GM19452 (cell line): ENCODE data around the gene ZNF383.
"Not testable (repeated sequence)": the region's sequence is repeated elsewhere in the genome, so short reads cannot be mapped to it uniquely, and the experiment has no call there.

Experiments used
- ATAC-seq: cut with Tn5 transposase; IDR thresholded peaks from one replicate; pipeline ENCODE4 v1.9.1; 2021; ENCODE audit not compliant: unreplicated experiment

Gene ZNF383

DNA sequence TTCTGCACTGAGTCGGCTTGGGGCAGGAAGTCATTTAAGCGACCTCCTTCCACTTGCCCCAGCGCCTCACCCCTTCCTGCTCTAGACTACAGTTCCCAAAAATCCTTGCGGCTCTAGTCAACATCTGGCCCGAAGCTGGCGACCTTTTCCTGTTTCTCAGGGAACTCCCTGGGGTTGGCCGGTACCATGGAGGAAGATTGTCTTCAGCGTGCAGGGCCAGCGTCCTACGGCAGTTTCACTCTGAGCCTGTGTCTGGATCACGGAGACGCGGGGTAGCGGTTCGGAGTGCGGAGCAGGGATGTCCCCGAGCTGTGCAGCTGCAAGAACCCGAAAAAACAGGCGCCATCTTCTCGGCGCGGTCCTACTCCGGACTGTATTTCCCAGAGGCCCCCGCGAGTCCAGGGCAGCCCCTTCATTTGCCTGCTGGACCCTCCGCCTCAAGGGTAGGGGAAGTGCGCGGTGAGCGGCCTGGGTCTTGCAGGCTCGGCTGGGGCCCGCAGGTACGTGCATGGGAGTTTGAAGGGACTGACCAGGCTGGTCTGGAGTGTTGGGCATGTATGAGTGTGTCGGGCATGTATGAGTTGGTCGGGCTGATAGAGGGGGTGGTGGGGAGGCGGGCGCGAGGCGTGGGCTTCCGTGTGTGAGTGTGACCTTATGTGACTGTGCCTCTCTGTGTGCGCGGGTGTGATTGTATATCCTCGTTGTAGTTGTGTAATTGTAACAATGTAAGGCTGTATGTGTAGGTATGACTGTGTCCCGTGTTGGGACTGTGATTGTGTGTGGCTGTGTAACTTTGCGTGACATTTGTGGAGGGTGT, at the start of gene ZNF383:
TSS of gene ZNF383 (plus strand) at position 440 of the 817 bp plus-strand sequence. CDS start 12,240 bp downstream, outside the sequence.
- peak; percentile 95 for ATAC-seq

DNA sequence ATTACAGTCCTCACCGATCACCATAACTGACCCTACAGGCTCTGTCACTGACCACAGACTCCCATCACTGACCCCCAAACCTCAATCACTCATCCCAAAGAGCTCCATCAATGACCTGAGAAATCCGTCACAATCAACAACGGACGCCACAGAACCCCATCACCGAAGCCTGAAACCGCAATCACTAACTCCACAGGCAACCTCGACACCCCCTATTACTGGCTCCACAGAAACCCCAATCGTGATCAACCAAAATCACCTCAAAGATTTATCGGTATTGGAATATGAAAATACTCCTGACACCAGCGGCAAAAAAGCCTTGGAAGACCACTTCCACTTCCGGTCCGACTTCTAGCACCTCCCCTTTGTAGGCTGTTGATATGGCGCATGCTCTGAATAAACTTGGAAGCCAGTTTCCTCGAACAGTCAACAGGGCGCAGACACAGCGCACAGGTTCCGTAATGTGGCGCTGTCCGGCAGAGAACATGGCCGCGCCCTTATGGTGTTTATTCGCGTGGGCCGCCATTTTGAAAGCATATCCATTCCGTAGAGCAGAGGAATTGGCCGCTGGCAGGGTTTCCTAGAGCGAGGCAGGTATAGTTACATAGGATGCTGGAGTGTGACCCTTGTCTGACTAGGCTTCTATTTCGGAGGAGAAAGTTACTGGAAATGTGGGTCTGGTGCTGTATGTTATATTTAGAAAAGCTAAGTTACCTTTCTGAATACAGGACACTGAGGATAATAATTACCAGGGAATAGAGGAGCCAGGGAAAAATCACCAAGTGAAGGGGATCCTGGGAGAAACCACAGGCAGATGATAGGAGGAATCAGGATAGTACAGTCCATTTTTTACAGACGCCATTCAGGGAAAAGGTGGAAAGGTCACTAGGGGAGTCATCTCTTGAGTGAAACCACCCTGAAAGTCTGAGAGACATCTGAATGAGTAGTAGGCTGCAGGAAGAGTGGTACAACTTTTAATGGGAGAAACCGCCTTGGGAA, 45.3 kb upstream of the ZNF383 start, which contains the start of gene ZNF585A:
TSS of gene ZNF585A (minus strand) at position 328 of the 999 bp plus-strand sequence. CDS start 2,785 bp downstream, outside the sequence.
- ATAC-seq = peak; percentile 99

DNA sequence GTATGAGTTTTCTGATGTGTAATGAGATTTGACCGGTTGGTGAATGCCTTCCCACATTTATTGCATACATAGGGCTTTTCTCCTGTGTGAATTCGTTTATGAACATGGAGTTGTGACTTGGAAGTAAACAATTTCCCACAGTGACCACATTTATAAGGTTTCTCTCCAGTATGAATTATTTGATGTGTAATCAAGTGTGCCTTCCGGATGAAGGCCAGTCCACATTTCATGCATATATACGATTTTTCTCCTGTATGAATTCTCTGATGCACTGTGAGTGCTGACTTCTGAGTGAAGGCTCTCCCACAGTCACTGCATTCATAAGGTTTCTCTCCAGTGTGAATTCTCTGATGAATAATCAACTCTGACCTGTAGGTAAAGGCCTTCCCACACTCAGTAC, 31.9 kb upstream of the ZNF383 start:
- not testable (repeated sequence) for ATAC-seq

DNA sequence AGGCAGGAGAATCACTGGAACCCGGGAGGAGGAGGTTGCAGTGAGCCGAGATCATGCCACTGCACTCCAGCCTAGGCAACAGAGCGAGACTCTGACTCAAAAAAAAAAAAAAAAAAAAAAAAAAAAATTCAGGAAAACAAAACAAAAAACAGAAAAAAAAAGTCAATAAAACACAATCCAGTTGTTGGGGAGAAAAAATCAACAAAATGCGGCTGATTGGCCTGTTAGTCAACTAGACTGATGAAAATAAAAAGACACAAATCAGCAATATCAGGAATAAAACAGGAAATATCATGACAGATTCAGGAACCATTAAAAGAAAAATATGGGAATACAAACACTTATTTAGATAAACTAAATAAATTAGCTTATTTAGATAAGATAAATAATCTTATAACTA, 22.8 kb upstream of the ZNF383 start:
- not testable (repeated sequence) for ATAC-seq

DNA sequence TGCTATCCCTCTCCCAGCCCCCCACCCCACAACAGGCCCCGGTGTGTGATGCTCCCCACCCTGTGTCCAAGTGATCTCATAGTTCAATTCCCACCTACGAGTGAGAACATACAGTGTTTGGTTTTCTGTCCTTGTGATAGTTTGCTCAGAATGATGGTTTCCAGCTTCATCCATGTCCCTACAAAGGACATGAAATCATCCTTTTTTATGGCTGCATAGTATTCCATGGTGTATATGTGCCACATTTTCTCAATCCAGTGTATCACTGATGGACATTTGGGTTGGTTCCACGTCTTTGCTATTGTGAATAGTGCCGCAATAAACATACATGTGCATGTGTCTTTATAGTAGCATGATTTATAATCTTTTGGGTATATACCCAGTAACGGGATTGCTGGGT, 20.9 kb upstream of the ZNF383 start:
- ATAC-seq = not testable (repeated sequence)

DNA sequence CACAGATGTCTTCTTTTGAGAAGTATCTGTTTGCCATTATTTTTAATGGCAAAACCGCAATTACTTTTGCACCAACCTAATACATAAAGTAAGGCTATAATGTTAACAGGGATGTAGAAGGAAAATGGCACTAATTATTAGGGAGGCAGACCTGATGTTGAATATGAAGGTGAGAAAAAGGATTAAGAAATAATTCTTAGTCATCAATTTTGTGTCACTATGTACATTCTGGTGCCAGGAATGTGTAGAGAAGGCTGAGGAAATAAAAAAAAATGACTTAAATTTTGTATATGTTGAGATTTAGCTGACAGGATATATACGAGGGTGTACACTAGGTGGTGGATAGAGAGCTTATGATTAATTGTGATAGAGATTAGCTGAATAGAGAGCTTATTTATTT, 20.2 kb upstream of the ZNF383 start:
- no peak for ATAC-seq

DNA sequence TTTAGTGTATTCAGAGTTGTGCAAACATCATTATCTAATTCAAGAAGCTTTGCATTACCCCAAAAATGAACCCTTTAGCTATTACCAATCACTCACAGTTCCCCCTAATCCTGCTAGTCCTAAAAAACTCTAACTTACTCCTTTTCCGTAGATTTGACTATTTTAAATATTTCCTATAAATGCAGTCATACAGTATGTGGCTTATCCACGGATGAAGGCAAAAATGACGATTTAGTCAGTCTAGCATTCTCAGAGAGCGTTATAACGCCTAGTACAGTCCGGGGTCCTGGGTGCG, 587 bp upstream of the ZNF383 start:
- peak; percentile 2 for ATAC-seq

DNA sequence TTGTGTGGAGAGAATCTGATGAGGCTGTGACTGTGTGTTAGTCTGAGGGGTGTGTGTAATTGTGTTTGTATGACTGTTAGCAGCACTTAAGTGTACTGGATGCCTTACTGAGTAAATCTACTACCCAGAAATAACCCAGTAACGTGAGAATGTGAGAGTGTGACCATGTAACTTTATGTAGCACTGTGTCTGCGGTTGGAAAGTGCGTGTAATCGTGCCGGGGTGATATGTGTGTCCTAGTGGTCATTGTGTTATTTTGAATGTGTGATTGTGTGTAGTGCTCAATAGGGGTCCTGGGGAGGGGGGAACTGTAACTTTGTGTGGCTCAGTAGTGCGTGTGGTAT, 550 bp downstream of the ZNF383 start:
- no peak for ATAC-seq

DNA sequence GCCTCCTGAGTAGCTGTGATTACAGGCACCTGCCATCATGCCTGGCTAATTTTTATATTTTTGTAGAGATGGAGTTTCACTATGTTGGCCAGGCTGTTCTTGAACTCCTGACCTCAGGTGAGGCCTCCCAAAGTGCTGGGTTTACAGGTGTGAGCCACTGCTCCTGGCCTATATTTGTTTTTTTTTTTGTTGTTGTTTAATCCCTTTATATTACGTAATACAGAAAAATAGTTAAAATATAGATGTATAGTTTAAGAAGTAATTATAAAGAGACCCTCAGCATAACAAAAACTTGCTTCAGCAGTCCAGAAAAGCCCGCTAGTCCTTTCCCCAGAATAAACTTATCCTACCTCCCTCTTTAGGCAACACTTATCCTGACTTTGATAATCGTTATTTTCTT, 2.4 kb downstream of the ZNF383 start:
- no peak for ATAC-seq

DNA sequence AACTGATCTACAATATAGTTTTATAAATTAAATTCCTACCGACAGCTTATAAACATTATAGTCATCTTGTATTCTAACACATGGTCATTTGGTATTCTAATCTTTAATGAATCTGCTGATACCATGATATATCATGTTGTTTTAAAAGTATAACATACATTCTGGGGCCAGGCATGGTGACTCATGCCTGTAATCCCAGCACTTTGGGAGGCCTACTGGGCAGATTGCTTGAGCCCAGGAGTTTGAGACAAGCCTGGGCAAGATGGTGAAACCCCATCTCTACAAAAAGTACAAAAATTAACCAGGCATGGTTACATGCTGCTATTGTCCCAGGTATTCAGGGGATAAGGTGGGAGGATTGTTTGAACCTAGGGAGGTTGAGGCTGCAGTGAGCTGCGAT, 3.1 kb downstream of the ZNF383 start:
- ATAC-seq = no peak

DNA sequence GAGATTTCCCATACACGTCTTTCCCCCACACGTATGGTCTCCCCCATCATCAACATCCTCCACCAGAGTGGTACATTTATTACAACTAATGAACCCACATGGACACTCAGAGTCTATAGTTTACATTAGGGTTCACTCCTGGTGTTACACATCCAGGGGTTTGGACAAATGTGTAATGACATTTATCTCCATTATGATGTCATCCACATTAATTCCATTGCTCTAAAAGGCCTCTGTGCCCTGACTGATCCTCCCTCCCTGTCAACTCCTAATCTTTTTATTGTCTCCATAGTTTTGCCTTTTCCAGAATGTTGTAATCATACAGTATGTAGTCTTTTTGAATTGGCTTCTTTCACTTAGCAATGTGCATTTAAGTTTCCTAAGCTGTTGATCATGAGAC, 8.2 kb downstream of the ZNF383 start:
- no peak for ATAC-seq

DNA sequence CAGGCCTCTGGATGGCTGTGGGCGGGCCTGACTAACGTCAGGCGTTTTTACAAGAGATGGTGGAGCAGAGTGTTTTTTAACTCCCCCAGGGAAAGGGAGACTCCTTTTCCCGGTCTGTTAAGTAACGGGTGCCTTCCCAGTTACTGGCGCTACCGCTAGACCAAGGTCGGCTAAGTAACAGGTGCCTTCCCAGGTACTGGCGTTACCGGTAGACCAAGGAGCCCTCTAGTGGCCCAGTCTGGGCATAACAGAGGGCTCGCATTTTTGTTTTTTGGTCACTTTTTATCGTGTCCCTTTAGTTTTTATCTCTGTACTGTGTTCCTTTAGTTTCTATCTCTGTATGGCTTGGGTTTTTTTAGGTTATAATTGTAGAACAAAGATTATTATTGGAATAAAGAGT, 10.0 kb downstream of the ZNF383 start:
- no peak for ATAC-seq

DNA sequence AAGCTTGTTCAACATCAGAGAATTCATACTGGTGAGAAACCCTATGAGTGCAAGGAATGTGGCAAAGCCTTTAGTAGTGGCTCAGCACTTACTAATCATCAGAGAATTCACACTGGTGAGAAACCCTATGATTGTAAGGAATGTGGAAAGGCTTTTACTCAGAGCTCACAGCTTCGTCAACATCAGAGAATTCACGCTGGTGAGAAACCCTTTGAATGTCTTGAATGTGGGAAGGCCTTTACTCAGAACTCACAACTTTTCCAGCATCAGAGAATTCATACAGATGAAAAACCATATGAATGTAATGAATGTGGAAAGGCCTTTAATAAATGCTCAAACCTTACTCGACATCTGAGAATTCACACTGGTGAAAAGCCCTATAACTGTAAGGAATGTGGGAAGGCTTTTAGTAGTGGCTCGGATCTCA, 25.2 kb downstream of the ZNF383 start:
- no peak for ATAC-seq

DNA sequence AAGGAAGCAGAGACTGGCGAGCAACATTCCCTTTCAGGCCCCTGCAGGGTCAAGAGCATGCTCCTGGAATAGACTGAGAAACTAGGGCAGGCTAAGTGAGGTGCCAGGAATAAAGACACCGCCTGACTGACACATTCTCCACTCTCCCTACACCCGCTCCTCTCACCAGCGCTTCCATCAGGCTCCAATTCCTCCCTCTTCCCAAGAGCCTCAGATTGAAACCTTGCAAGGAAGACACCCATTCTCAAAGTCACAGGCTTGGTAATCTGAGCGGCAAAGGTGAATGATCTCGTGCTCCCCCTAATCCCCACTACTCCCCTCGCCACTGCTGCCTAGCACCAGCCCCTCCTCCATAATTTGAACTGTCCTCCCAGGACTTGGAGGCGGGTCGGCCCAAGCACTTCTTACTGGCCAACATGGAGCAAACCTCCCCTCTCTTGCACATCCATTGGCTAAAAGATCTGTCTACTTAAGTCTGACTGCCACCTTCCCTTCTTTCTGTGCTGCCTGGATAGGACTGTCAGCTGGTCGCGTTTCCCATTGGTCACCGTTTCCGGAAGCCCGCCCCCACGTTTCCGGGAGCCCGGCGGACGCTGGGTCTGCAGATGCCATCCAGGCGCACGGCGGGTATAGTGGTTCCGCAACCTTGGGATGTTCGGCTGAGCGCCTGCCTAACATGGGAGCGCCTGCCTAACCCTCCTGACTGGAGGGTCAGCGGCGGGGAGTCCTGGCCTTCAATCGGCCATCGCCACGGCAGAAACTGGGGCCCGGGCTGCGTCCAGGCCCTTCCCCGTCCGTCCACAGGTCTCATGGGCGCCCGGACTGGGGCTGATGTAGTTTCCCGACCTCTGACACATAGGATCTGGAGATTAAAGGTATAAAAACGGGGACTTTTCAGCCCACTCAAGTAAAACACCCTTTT, 33.6 kb downstream of the ZNF383 start:
- no peak for ATAC-seq

DNA sequence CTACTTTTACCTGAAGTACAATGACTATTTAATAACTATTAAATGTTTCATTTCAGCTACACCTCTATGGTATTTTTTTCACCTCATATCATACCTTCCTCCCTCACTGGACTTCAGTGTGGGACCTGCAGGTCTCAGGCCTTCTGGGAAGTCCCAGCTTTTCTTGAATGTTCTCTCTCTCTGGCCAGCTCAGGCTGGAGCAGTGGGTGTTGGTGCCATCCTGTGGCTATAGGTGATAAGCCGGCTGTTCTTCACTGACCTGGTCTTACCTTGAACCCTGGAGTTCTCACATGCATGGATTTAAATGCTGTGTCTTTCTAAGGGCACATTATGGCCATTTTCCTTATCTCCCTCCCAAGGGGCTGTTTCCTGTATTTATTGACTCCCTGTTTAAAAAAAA, 45.0 kb downstream of the ZNF383 start:
- ATAC-seq = not testable (repeated sequence)

DNA sequence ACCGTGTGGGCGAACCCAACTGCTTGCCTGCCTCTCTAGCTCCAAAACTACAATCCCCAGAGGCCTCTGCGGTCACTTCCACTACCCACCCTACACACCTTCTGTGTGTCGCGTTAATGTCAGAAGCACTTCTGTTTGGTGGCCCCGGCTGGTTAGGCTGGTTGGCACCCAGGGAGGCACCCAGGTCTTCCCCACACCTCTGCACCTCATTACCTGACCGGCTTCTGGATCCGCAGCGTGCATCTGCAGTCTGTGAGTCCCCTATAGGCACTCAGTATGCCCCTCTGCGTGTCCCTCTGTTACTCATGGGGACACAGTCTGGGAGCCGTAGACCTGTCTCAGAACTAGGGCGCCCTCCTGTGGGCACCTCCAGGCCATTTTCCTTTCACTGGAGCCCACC, 49.0 kb downstream of the ZNF383 start:
- ATAC-seq = not testable (repeated sequence)

DNA sequence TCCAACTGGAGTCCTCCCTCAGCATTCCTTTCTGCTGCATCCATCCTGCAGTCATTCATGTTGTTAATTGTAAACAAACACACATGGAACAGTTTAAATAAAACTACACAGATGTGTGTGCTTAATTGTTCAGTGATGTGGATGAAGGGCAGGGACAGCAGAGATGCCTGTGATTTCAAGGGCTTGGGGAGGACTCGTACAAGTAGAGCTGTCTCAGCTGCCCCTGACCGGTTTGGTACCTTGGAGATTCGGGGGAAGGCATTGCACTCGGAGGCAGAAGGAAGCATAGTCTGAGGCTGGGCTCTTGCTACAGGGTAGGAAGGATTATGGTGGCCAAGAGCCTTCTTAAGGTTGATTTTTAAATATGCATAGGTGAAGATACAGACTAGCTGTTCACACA, 49.7 kb downstream of the ZNF383 start:
- not testable (repeated sequence) for ATAC-seq

DNA sequence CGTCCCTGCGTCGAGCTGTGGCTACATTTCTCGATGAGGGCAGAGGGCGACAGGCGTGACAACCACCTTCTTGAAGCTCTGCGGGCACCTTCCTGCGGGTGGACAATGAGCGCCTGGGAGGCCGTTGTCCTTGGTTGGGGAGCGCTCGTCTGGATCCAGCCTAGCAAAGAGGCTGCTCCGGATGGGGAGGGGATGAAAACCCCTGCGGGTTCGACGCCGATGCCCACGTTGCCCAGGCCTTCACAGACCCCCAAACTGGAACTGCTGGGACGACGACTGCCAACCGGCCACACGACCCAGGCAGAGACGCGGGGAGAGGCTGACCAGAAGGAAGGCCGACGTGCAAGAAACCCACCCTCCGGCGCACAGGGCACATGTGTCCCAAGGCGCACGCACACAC, 62.6 kb downstream of the ZNF383 start:
- not testable (repeated sequence) for ATAC-seq

DNA sequence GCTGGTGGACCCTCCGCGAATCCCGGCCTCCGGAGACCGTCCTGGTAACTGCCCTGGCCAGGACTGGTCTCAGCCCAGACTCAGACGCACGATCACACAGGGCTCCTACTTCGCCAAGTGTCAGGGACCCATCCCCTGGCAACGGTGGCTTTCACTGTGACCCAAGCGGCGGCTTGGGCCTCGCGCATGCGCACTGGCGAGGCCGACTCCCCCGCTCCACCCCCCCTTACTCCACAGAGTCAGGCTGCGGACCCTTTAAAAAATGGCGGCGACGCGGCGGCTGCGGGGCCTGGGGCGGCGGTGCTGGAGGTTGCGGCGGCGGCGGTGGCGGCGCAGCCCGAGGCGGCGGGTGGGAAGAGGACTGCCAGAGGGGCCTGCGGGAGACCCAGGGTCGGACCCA, 66.0 kb downstream of the ZNF383 start:
- ATAC-seq = not testable (repeated sequence)

DNA sequence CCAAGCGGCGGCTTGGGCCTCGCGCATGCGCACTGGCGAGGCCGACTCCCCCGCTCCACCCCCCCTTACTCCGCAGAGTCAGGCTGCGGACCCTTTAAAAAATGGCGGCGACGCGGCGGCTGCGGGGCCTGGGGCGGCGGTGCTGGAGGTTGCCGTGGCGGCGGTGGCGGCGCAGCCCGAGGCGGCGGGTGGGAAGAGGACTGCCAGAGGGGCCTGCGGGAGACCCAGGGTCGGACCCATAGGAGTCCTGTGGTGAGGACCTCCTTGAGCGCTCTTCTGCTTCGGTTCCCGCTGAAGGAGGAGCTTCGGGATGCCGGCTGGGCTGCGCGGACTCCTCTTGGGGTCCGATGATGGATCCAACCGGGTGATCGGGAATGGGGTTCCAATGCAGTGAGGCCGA, 71.2 kb downstream of the ZNF383 start:
- ATAC-seq = not testable (repeated sequence)
